Cardiac muscle cell (in vitro differentiated cells and primary cell): ENCODE data around the gene ANKRD37. TPM values are rescaled to one million over a fixed set of nuclear protein-coding genes. Genes with fewer than 3 reads are reported as not detected.

Source experiments
- DNase-seq, 2 donors: peaks; one replicate each; pipeline versions ENCODE4 v3.0.0 to v3.0.0-alpha.2; 2010 to 2017; ENCODE audit warnings: low read depth in 1 of 2, low spot score in 1 of 2
- H3K27ac ChIP-seq: fragments of 200-600 bp; sonication (generic); 2 replicates; pipeline ENCODE4 v1.5.1; 2016
- H3K27me3 ChIP-seq: fragments of 200-600 bp; sonication (generic); 2 replicates; pipeline ENCODE4 v1.6.0; 2016; ENCODE audit warnings: control low read depth
- H3K36me3 ChIP-seq: fragments of 200-600 bp; sonication (generic); 2 replicates; pipeline ENCODE4 v1.5.1; 2016; ENCODE audit warnings: control low read depth
- H3K4me1 ChIP-seq: fragments of 200-600 bp; sonication (generic); 2 replicates; pipeline ENCODE4 v1.8.1; 2017; ENCODE audit warnings: low read depth, mild to moderate bottlenecking, mixed run types
- H3K4me3 ChIP-seq: fragments of 200-600 bp; sonication (generic); 2 replicates; pipeline ENCODE4 v1.5.1; 2016; ENCODE audit warnings: mild to moderate bottlenecking
- H3K9me3 ChIP-seq: fragments of 200-600 bp; sonication (generic); 2 replicates; pipeline ENCODE4 v1.5.1; 2017; ENCODE audit warnings: low read depth, mild to moderate bottlenecking, control low read depth
- polyA plus RNA-seq: library from polyadenylated mRNA; unstranded; fragments of >200 nt; fragmentation: Nextera tagmentation; extraction: Ambion mirVana; gene quantifications from 2 replicates; pipeline ENCODE4 v1.2.1, GENCODE V29; 2016
- total RNA-seq: library from RNA; depleted of rRNA; stranded (reverse); fragments of >200 nt; gene quantifications from 2 replicates; pipeline ENCODE4 v1.2.3, GENCODE V29; 2016
- TF ChIP-seq, protein P1 (sequence below): IDR thresholded peaks from 2 replicates; pipeline ENCODE4 v1.5.1; 2012; ENCODE audit warnings: low read depth, mild to moderate bottlenecking, low read length

Gene ANKRD37
- total and polyA plus RNA-seq, 2 experiments from 2014 or later, result 3.8 to 18.1 TPM

DNA sequence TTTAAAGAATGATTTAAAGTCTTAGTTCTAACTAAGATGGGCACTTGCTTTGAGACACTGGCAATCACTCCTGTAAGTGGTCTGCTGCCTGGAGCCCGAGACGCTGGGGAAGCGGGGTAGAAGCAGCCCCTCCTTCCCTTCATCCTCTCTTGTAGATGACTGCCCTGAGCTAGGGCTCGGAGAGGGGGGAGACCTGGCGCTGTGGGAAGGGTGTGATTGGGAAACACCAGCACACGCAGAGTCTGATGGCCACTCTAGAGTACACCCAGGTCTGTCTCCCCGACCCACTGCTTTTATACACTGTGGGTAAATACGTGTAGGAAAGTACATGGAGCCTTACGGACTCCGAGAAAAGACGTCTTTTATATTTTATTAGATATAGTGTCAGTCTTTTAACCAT, 24.9 kb upstream of the ANKRD37 start:
- Histone ChIP-seq H3K36me3 (no peaks in the 10 kb centered on the region), H3K27ac (no peak overlapping the region), H3K4me1 (no peaks in the 10 kb centered on the region), H3K4me3 (no peak overlapping the region), H3K27me3 (no peaks in the 10 kb centered on the region), H3K9me3 (no peaks in the 10 kb centered on the region)
- TF ChIP-seq, protein P1, sequence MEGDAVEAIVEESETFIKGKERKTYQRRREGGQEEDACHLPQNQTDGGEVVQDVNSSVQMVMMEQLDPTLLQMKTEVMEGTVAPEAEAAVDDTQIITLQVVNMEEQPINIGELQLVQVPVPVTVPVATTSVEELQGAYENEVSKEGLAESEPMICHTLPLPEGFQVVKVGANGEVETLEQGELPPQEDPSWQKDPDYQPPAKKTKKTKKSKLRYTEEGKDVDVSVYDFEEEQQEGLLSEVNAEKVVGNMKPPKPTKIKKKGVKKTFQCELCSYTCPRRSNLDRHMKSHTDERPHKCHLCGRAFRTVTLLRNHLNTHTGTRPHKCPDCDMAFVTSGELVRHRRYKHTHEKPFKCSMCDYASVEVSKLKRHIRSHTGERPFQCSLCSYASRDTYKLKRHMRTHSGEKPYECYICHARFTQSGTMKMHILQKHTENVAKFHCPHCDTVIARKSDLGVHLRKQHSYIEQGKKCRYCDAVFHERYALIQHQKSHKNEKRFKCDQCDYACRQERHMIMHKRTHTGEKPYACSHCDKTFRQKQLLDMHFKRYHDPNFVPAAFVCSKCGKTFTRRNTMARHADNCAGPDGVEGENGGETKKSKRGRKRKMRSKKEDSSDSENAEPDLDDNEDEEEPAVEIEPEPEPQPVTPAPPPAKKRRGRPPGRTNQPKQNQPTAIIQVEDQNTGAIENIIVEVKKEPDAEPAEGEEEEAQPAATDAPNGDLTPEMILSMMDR, result no peak
- no peak for DNase-seq

DNA sequence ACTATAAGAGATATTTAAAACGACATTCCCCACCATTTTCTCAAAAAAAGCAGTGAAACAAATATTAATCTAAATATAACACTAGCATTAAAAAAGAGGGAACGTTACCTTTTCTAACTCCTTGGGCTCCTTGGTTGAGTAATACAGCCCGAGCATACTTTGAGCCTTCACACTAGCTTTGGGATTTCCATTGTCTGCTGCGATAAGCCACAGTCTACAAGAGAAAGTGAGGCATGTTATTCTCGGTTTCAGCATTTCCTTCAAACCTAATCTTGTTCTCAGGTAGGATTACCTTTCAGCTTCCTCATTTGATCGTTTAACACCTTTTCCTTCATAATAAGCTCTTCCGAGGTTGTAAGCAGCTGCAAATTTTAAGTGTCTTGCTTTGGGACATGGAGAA, 22.6 kb upstream of the ANKRD37 start:
- TF ChIP-seq, protein P1, result no peak
- Histone ChIP-seq H3K4me1 (no peaks in the 10 kb centered on the region), H3K4me3 (no peak overlapping the region), H3K36me3 (no peaks in the 10 kb centered on the region), H3K9me3 (no peaks in the 10 kb centered on the region), H3K27ac (no peak overlapping the region), H3K27me3 (no peaks in the 10 kb centered on the region)
- DNase-seq, result no peak

DNA sequence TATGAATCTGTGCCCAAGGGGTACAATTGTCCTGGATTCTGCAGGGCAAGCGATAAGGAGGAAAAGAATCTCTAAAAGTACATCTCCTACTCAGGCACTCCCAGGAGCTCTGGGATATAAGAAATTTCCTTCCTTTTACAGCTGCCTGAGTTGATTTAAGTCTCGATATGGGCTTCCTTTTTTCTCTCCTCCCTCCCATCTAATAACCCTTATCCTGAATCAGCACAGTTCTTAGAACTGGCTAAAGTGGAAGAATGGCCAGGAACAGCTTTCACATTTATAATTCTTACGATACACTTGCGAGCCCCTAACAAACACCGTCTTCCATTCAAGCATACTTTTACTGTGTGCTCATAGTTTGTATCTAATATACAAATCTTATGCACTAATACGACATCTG, 22.1 kb upstream of the ANKRD37 start:
- no peak overlapping the region for H3K4me3 ChIP-seq
- H3K36me3 ChIP-seq, result no peaks in the 10 kb centered on the region
- DNase-seq, result no peak
- no peaks in the 10 kb centered on the region for H3K9me3 ChIP-seq
- H3K27ac ChIP-seq, result no peak overlapping the region
- no peaks in the 10 kb centered on the region for H3K4me1 ChIP-seq
- TF ChIP-seq, protein P1, result no peak
- H3K27me3 ChIP-seq, result no peaks in the 10 kb centered on the region

DNA sequence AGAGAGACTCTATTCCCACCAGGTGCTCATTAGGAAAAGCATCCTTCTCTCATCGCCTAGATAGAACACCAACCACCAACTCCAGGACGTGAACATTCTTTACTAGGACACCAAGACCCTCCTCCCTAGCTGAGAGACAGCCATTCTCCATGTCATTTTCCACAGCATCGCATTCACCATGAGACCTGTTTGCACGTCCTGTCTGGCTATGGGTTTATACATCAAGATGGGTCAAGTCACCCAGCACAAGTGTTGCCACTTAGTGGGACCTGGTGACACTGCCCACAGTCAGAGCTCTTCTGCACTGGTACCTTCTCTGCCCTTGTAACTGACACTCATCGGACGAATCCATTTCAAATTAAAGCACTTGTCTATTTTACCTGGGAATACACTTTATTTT, 18.4 kb upstream of the ANKRD37 start:
- no peak for DNase-seq
- H3K36me3 ChIP-seq, result no peaks in the 10 kb centered on the region
- H3K9me3 ChIP-seq, result no peaks in the 10 kb centered on the region
- H3K27me3 ChIP-seq, result no peaks in the 10 kb centered on the region
- no peak overlapping the region for H3K27ac ChIP-seq
- no peaks in the 10 kb centered on the region for H3K4me1 ChIP-seq
- no peak overlapping the region for H3K4me3 ChIP-seq
- TF ChIP-seq, protein P1, result no peak

DNA sequence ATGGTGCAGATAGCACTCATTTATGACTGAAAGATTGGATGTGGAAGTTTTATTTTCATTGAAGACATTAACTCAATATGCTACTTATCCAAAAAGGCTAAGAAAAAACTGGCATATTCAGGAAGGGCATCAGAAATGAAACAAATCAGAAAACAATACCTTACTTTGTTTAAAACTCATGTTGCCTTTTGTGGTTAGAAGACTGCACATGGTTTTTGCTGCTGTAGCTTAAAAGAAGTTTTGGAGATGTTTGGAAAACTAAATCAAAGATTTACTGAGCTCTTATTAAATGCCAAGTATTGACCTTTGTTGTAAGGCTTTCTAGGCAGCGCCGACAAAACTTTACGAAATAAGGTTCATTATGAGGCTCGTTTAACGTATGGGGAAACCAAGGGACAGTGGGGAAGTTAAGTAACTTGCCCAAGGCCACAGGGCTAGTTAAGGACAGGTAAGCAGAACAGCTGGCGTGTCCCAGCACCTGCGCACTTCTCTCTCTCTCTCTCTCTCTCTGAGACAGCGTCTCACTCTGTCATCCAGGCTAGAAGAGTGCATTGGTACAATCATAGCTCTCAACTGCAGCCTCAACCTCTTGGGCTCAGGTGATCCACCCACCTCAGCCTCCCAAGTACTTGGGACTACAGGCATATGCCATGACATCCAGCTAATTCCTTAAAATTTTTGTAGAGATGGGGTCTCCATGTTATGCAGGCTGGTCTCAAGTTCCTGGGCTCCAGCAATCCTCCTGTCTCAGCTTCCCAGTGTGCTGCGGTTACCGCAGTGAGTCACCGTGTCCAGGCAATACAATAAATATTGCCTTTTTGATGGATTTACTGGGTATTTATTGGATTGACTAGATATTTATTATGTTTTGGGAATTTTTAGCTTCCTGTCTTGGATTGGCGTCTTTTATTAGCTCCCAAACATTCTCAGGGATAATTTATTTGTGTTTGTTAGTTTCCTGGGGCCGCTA, 17.0 kb upstream of the ANKRD37 start:
- DNase-seq, result no peak
- Histone ChIP-seq H3K9me3 (no peaks in the 10 kb centered on the region), H3K27me3 (no peaks in the 10 kb centered on the region), H3K4me1 (no peaks in the 10 kb centered on the region), H3K27ac (no peak overlapping the region), H3K4me3 (no peak overlapping the region), H3K36me3 (no peaks in the 10 kb centered on the region)
- TF ChIP-seq, protein P1, result no peak
